Activated naive CD4-positive, alpha-beta T cell (primary cell): ENCODE data around the gene ANKRD23.
"Not testable (repeated sequence)": the region's sequence is repeated elsewhere in the genome, so short reads cannot be mapped to it uniquely, and the experiment has no call there.

Source experiments
- DNase-seq, 4 experiments: peaks; one replicate each; lab custom pipeline; 2025; lab: John Stamatoyannopoulos, UW

The ANKRD23 gene

DNA sequence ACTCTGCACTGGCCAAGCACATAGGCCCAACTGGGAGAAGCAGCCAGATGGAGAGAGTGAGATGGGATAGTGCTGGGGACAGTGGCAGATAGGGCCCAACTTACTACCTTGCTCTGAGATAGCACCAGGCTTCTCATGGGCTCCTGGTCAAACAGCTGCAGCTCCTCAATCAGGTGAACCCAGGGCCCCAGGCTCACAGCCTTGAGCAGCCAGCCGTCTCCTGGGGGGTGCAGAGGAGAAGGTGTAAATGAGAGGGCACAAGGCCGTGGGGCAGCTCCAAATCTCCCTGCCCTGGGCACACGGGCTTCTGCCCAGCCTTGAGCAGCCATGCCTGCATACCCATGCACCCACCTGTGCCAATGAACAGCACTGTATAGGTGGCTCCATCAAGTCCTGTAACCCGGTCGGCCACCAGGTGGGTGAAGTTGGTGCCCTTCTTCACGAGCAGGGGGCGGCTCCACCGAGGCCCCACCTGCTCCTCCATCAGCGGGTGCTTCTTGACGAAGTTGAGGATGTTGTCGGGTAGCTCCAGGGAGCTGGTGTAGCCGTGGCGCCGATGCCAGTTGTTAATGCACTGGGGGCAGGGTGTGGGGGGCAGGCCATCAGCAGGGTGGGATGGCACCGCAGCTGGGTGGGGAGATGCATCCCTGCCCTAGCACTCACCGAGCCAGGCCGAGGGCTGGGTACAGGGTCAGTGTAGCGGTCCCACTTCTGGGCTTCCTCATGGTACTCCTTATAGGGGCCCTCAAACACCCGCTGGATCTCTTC is 19.9 kb upstream of the ANKRD23 start:
- DNase-seq = no peak

DNA sequence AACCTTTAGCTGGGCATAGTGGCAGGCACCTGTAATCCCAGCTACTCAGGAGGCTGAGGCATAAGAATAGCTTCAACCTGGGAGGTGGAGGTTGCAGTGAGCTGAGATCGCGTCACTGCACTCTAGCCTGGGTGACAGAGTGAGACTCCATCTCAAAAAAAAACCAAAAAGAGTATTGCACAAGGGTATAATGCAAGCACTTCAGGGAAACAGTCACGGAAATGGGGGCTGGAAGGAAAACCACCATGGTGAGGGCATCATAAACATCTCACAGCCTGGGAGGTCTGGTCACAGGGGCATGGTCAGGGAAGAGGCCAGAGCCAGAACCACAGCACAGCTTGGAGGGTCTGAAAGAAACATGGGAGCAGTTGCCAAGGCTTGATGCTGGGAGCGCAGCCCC is 19.2 kb upstream of the ANKRD23 start:
- DNase-seq = not testable (repeated sequence)

DNA sequence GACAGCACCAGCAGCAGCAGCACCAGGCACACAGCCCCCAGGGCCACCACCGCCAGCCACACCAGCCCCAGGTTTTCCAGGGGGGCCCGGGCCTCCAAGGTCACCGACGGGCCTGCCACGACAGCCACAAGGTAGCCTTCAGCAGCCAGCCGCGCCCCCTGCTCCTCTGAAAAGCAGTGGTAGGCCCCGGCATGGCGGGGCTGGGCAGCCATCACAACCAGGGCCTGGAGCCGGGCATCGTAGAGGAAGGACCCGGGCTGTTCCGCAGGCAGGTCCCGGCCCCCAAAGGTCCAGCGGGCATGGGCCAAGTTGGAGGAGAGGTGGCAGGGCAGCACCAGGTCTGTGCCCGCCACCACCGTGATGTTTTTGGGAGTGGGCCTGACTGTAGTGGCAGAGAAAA is 17.3 kb upstream of the ANKRD23 start:
- no peak for DNase-seq

- no peak for DNase-seq
These were observed 16.5 kb upstream of the ANKRD23 start for GRCh38 chr2:96860065-96861029.

DNA sequence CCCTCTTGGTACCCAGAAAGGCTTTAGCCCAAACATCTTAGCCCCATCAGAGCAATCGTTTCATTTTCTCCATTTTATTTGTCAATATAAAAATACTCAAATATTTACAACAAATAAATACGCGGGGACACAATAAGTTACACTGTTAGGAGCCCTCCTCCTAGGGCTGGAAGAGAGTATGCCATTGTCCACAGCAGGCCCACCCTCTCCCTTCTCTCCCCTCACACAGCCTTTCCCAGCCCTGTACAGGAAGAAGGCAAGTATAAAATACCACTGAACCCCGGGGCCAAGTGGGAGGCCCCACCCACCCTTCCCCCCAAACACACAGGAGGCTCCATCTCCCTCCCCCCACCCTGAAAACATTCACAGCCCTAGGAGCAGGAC is 15.9 kb upstream of the ANKRD23 start:
- DNase-seq = no peak

DNA sequence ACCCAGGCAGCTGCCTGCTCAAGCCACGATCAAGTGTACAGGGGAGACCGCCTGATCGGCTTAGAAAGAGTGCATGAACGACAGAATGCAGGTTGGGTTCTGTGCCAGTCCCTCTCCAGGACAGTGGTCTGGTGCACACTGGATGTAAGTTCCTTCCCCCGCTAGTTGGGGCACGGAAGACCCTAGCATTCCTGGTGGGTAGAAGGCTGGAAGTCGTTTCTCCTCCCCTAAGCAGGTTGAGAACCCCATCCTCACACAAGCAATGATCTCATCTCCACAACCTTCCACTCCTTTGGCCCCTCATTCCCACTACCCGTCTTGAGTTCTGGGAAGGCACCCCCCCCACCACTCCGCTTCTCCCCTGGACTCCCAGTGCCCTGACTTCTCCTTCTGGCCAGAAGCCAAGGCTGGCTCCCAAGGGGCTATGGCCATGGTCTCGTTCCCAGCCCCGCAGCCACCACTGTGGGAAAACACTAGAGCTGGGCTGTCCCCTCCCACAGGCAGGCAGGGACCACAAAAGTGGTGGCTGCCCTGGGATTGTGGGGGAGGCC is 15.4 kb upstream of the ANKRD23 start:
- DNase-seq = no peak

GRCh38 chr2:96857667-96858372 is 14.0 kb upstream of the ANKRD23 start, which contains the start of gene ANKRD39:
Gene ANKRD39 (minus strand): TSS chr2:96858016. CDS start chr2:96857987, 29 bp downstream.
- DNase-seq = peak; percentile 91 to 97 (median 92)

GRCh38 chr2:96856776-96857666 is 13.2 kb upstream of the ANKRD23 start:
- DNase-seq = peak in 1 of 4 experiments; percentile 37

DNA sequence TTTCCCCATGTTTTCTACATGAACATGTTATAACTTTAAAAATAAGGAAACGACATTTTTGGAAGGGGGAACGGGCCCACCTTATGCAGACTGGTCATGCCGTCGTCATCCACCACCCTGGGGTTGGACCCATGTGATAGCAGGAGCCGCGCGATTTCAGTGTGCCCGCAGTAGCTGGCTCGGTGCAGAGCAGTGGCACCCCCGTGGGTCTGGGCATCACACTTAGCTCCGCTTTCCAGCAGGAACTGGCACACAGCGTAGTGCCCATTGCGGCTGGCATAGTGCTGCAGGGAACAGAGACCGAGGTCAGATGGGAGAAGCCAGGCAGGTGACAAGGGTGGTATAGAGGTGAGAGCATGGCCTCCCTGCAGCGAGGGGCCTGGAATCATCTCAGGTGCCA is 9.5 kb upstream of the ANKRD23 start:
- no peak for DNase-seq

- DNase-seq = no peak
These were observed 8.8 kb upstream of the ANKRD23 start for GRCh38 chr2:96852667-96853066.

GRCh38 chr2:96848264-96848663 is 4.4 kb upstream of the ANKRD23 start:
- no peak for DNase-seq

GRCh38 chr2:96847586-96847985 is 3.8 kb upstream of the ANKRD23 start:
- DNase-seq = no peak

DNA sequence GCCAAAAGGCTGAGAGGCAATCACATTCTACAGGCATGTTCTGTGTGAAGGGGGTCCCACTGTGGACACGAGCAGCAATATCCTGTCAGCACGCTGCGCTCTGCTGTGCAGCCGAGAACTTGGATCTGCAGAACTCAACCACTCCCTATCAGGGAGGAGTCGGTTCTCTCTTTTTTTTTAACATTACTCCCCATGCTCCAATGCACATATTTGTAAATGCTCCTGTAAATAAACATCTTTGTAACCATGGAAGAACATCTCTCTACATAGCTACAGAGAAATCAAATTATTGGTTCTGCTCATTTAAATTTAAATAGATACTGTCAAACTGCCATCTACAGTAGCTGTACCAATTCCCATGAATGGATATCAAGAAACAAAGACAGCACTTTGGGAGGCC is 3.0 kb upstream of the ANKRD23 start:
- DNase-seq = no peak

GRCh38 chr2:96844405-96844808 is 586 bp upstream of the ANKRD23 start:
- no peak for DNase-seq

GRCh38 chr2:96842600-96842999 is 1.2 kb downstream of the ANKRD23 start:
- DNase-seq = no peak

DNA sequence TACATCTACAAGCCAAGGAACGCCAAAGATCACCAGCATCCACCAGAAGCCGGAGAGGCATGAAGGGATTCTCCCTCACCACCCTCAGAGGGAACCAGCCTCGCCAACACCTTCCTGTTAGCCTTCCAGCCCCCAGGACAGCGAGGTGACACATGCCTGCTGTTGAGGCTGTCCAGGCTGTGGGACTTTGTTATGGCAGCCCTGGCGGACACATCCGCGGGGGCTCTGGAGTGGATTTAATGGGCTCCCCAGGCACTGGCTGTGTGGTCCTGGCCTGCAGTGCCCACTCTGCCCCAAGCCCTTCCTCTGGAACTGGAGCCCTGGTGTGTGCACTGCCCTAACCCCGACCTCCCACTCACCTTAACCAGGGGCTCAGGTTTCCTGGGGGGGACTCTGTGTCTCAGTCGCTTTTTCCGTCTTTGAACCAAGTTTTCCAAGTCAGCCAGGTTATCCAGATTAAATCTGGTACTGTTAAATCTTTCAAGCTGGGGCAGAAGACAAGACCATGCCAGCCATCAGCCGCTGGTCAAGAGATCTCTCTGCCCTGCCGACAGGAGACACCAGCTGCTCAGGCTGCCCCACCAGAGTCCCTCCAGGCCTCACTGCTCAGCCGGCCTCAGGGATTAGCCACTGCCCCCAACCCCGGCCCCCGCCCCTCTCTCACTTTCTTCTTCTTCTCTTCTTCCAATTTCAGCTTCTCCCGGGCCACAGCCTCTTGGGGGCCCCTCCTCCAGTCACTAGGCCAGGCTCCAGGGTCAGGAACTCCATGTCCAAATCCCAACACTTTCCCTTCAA is 1.9 kb downstream of the ANKRD23 start:
- DNase-seq = no peak

DNA sequence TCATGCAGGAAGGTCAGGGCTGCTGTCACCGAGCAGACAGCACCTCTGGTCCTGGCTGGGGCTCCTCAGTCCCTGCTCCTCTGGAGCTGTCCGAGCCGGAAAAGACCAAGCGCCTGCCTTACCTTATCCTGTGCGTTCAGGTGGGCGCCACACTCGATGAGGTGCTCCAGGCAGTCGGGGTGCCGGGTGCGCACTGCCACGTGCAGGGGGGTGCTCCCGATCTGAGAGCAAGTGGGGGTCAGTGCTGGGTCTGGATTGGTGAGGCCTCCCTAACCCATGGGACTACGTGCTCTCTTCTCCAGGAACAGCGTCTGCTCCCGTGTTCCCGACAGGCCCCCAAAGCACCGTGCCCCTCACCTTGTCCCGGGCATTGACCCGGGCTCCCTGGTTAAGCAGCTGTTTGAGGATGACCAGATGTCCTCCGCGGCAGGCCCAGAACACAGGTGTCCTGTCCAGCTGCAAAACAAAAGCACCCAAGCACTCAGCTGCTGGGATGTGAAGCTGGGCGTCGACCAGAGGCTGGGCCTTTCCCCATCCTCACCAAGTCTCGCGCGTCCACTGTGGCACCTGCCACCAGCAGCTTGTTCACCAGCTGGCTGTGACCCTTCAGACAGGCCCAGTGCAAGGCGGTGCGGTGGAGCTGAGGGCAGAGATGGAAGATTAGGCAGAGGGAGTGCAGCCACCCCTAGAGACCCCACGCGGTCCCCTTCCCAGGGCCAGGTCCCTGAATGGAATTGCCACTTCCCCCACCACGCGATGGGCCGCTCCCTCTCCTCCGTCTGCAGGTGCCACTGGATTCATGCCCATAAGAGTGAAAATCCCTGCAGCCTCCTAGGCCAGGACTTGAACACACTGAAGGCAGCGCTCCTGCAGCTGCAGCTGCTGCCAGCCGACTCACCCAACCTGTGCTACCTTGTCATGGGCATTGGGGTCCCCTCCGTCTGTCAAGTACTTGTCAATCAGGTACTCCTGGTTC is 3.7 kb downstream of the ANKRD23 start:
- DNase-seq = no peak

- peak in 3 of 4 experiments; percentile 16 to 78 (median 72) for DNase-seq
These were observed 4.4 kb downstream of the ANKRD23 start for GRCh38 chr2:96839293-96839874.
